ENCODE results near the gene OSBPL5. TPM values are rescaled to one million over a fixed set of nuclear protein-coding genes. Genes with fewer than 3 reads are reported as not detected.

Gene OSBPL5
- total RNA-seq, 1 donor from 2014 or later, result 21.8 TPM

DNA sequence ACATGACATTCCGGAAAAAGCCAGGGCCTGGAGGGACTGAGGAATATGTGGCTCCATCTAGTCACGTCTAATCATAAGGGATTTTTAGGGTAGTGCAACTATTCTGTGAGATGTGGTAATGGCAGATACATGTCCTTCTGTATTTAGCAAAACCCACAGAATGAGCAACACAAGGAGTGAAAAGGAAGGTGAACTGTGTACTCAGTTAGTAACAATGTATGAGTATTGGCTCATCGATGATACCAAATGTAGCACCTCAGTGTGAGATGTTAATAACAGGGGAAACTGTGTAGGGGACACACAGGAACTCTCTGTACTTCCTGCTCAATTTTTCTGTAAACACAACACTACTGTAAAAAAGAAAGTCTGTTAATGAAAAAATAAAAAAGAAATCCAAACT, 65.9 kb downstream of the OSBPL5 start:
- no peak for DNase-seq

DNA sequence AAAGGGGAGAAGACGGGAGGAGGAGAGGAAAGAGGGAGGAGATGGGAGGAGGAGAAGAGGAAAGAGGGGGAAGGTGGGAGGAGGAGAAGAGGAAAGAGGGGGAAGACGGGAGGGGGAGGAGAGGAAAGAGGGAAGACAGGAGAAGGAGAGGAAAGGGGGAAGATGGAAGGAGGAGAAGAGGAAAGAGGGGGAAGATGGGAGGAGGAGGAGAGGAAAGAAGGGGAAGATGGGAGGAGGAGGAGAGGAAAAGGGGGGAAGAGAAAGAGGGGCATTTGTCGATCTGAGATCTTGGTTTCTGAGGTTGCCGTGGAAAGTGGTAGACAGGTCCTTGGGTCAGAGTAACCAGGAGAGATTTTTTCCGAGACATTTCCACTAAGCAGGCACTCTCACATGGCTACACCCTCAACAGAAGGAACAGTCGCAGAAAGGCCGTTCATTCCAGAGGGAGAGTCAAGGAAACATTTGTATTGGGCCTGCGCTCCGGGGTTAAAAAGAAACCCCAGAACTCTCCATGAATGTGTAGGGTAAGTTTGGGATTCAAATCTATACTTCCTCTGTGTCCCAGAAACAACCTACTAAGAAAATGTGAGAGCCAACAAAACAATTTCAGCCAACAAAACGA, 68.1 kb downstream of the OSBPL5 start:
- DNase-seq, result no peak

DNA sequence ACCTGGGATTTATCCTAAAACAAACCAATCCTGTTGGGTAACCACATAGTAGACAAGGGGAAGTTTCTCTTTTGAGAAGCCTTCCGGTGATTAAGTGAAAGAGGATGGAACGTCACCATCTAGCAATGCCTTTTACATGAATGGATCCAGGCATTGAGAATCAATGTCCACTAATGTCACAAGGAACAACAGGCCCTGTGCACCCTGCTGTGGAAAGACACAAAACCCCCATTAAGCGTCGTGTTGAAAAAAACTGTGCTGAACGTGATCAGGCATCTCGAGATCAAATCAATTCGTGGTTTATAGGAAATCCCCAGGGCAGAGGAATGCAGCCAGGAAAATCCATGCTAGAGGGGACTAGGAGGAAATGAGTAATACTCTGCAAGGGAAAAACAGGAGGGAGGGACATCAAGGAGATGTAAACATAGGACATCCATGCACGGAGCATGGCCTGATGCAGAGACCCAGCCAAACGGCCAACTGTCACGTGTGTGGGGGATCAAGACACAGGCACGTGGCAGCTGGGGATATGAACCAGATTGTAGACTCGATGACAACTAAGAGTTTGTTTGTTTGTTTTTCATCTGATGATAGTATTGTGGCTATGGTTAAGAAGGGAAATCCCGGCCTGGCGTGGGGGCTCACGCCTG, 69.3 kb downstream of the OSBPL5 start:
- DNase-seq, result peak; percentile 72

DNA sequence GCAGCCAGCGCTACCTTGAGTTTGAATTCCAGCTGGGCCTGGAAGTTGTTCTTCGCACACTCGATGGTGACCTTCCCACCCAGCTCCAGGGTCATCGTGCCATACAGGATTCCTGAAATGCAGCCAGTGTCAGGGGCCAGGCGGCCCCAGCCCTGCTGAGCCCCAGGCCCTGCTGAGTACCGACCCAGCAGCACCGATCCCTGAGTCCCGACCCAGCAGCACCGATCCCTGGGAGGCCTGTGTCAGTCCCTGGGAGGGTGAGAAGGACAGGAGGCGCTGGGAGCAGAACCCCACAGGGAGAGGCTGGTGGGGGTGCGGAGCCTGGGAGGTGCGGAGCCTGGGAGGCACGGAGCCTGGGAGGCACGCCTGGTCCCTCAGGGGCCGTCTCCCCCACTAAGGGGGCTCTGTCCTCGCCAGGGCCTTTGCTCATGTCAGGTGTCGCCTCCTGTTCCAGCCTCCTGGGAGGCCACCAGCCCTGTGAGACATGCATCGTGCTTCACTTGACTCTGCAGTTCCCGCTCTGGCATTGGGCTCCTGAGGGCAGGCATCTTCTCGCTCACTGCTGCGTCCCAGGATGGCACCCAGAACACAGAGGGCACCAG, 70.8 kb downstream of the OSBPL5 start:
- DNase-seq, result no peak

DNA sequence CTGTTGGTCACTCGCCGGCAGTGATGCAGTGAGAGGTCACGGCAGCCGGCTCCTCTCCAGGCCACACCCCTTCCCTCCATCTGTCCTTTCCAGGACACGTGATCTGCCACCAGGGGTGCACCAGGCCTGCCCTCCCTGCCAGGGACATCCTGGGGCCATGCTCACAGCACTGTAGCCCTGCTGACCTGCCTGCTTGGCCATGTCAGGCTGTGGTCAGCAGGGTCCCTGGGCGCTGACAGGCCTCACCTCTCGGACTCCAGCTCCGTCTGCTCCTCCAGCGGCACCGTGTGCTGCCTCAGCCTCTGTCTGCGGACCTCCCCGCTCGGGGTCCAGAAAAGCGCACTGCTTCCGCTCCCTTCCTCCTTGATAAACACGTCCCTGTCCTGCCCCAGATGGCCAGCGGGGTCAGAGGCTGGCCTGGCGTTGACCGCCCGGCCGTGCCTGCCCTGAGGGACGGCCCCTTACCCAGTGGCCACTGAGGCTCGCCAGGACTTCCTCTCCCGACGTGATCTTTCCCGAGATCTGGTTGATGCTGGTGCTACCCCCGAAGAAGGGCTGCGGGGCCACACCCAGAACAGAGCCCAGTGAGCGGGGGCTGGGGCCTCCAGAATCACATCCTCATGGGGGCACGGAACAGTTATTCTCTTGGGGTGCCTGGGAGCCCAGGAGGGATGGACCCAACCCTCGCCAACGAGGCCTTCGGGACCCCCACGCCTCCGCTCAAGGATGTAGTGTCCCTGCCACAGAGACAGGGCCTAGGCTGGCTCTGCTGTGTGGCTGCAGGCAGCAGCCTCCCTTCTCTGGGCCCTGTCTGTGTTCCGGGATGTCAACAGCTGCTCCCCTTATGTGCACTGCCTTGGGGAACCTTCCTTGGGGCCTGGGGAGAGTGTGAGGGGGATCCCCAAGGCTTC, 71.6 kb downstream of the OSBPL5 start:
- DNase-seq, result peak; percentile 20

DNA sequence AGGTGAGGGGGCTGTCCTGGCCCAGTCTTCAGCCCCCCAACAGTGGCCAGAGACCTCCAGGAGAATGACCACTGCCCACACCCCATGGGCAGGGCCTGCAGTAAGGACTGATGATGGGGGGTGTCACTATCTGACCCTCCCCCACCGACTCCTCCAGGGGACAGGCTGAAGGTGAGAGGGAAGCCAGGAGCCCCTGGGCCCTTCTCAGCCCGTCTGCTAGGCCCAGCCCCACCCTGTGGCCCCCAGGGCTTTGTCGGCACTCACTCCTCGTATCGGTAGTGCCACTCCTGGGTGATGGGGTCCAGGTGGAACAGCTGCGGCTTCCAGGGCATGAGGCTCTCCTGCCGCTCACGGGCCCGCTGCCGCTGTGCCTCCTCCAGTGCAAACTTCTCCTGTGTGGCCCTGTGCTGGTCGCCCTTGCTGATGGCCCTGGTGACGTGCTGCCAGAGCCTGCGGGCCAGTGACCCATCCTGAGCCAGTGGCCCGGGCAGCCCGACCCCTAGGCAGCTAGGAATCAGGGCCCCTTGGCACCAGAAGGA, 72.4 kb downstream of the OSBPL5 start:
- DNase-seq, result no peak

DNA sequence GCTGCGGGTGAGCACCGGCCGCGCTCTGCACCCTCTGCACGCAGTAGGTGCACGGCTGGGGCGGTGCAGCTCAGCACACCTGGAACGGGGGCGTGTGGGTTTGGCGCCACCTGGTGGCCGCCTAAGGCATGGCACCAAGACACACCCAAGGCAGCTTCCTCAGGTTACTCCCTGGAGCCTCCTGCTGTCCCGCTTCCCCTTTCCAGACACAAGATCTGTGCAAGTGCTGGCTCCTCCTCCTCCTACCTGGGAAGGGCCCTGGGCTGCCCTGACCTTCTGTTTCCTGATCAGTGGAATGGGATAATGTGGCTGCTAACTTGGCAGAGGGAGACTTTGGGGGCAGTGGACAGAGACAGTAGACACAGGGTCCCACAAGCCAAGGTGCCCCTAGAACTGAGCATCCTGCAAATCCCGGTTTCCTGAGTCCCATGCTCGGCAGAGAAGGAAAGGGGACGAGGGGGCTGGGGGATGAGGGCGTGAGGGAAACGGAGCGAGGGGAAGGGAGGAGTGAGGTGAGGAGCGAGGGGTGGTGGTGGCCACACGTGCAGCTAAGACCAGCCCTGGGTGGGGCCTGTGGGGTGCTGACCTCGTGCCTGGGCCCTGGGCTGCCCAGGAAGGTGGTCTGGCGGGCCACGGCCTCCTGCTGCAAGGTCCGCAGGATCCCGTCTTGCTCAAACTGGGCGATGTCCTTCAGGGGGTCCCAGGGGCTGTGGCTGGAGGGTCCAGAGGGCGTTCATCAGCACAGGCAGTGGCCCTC, 73.1 kb downstream of the OSBPL5 start:
- DNase-seq, result peak; percentile 74

DNA sequence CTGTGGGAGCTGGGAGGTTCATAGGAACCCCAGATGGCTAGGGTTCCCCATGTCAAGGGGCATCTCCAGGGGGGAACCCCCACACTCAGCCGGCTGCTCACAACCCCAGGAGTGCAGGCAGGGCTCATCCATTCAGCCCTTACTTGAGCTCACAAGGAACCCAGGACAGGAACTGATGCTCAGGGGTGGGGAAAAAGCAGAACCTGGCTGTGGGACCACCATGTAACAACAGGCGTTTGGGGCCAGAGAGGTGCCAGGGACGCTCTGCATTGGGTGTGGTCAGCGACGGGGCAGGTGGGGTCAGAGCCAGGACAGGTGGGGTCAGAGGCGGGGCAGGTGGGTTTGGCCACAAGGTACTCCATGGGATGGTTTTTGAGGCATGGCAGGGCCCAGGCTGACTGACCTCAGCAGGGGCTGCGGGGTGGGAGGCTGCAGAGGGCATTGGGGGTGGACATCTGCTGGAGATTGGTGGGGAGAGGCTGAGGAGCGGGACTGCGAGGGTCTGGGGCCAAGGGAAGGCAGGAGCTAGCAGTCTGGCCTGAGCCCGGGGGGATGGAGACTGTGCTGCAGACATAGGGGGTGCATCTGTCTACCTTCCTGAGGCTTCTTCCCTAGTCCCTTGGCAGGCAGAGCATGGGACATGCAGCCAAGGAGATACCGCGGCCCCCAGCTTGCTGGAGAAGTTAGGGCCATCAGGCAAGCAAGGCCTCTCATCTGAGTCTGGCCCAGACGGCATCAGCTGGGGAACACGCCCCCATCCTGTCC, 73.8 kb downstream of the OSBPL5 start:
- DNase-seq, result no peak

DNA sequence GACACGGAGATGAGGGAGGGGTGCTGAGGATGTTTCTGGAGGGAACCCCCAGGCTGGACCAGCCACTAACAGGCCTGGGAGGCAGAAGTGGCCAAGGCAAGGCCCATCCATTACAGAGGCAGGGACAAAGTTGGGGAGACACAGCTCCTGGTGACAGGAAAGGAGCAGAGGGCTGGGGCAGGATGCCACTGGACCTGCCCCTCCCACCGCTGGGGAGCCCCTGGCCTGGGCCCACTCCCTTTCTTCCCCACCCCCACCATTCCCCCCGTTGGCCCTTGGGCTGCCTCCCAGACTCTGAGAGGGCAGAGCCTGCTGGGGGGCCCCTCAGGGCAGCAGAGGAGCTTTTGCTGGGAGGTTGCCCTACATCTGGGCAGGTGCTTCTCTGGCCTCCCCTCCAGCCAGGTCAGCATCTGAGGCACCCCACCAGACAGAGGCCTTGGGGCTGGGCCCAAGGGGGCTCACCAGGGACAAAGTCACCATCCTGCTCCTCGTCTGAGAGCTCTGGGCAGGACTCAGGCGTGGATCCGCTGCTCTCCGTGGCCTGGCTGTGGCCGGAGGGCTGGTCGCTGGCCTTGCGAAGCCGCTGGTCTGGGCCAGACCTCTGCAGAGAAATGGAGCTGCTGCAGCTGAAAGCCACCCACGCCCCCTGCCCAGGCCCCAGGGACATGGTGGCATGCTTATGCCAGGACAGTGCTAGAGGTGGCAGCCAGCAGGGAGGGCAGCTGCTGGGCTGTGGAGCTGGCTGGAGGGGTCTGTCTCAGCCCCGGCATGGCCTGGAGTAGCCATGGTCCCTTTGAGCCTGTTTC, 74.8 kb downstream of the OSBPL5 start:
- no peak for DNase-seq

DNA sequence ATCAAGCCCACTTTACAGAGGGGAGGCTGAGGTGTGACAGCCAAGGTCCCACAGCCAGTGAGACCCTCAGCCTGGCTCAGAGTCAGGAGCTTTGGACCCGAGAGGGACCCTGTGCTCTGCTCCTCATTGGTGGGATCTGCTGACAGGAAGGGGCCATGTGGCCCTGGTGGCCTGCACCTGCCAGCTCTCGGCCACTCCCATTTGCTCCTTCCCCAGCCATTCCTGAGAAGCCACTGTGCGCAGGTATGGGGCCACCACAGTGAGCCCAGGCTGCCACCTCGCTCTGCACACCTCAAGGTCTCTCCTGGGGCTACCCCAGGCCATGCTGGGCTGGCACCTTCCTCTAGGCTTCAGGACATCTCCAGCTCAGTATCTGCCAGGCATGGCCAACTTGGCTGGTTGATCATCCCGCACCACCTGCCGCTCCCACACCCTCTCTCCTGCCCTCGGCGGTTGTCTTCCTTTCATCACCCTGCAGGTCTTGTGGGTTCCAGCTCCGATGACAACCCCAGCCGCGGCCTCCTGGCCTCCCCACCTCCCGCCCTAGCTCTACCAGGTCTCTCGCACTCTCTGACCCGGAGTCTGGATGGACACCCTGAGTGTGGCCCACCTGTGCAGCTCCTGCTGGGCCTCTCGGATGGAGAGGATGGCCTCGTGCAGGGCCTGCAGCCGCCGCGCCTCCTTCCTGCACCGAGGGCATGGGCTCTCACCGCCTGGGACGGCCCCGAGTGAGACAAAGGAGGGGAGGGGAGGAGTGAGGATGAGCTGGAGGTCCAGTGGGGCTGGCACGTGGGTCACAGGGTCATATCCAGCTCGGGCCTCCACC, 75.7 kb downstream of the OSBPL5 start:
- DNase-seq, result no peak

DNA sequence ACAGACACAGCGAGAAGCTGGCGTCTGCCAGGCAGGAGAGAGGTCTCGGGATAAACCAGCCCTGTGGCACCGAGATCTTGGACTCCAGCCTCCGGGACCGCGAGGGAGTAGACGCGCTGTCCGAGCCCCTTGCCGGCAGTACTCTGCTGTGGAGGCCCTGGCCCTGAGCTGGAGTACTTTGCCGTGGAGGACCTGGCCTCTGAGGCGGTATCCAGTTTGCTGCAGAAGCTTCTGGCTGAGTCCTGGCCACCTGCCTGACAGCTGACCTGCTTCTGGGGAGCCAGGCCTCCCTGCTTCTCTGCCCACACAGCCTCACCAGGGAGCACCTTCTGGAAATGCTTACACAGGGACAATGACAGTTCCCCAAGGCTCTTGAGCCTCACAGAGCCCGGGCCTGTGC, 76.3 kb downstream of the OSBPL5 start:
- no peak for DNase-seq

DNA sequence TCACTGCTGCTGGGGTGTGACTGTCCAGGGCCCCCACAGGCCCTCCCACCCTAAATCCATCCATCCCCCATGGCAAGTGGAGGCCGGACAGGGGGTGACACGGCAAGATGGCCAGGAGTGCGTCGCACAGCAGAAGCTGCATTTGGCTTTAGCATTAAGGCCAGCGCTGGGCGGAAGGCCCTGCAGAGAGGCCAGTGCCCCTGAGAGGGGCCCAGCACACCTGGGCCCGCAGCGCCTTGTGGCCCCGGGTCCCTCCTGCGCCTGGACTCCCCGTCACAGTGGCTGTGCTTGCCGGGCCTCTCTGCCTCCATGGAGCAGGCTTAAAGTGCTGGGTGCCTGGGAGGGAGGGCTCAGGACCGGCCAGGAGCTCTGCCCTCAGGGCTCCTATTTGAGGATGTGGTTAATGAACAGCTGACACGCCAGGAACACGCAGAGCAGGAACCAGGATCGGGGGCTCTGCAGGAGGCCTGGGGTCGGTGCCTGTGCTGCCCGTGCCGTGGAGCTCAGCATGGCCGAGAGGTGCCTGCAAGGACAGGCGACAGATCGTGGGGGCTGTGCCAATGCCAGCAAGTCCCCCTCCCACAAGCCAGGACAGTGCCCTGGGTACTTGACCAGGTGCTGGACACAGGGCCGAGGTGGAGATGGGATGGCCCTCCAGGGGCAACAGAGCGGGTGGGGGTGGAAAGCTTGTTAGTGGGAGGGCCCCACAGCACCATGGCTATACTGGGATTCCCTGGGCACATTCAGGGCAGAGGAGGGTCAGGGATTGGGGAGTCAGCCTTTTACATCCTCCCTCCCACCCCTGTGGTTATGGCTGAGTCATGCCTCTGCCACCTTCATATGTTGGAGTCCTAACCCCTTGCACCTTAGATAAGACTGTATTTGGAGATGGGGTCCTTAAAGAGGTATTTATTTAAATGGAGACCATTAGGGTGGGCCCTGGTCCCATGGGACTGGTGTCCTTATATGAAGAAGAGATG, 77.0 kb downstream of the OSBPL5 start:
- DNase-seq, result no peak

DNA sequence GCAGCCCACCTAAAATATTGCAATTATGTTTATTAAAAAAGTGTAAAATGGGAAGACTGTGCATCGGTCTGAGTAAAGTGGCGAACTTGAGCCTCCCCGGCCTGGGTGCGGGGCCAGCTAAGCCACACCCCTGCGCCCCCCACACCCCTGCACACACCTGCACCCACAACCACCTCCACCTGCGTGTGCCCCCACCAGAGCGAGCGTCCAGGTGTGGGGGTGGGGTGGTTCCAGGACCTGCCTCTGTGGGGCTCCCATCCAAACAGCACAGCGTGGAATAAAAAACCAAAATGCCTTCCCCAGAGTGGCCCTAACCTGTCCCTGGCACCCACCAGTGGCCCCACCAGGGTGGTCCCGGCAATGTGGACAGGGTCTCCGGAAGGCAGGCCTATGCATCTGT, 77.7 kb downstream of the OSBPL5 start:
- DNase-seq, result no peak

DNA sequence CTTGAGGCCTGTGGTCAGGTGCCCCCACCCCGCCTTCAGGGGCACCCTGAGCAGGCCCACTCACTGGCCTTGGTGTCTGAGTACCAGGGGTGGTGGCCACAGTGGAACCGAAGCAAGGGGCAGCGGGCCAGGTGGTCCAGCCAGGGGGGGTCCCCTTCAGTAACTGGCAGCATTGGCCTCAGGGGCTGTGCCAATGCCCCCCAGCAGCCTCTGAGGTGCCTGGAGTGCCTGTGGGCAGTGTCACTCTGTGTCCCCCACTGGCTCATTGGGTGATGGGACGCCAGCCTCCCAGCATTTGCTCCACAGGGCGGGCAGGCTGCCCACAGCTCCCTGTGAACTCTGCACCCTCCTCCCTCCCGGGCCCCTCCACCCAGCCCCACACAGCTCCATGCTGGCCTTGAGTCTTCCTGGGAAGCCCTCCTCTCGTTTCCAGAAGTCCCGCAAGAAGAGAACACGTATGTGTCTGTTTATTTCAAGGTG, 78.4 kb downstream of the OSBPL5 start:
- no peak for DNase-seq

DNA sequence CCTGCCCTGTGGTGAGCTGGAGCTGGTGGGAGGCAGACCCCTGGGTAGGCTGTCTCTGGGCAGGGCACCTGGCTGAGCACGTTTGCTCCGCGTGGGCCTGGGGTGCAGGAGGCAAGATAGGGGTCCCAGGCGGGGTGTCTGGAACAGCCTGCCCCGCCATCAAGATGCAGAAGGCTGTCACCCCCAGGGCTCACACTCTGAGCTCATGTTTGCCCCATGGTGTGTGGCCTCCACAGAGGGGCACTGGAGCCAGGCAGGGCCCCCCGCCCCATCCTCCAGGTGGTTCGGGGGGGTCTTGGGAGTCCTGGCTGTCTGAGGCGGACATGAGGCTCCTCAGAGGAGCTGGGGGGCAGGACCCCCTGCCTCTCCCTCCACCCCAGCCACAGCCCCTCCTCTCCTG, 79.0 kb downstream of the OSBPL5 start:
- no peak for DNase-seq

DNA sequence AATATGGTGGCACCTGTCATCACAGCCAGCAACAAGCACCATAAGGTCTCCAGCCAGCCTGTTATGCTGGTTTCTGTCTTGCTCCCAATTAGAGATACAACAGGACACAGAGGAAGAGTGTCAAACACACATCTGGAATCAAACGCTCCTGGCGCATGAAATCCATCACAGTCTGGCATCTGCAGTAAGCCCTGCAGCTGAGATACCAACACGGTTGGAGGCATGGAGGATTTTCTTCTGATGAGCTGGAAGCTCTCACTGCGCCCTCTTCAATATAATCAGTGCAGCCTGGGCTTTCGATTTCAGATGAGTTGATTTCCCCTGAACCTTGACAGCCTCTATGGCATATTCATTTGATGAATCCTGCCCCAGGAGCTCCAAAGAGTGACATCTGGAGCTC, 80.1 kb downstream of the OSBPL5 start:
- DNase-seq, result no peak

DNA sequence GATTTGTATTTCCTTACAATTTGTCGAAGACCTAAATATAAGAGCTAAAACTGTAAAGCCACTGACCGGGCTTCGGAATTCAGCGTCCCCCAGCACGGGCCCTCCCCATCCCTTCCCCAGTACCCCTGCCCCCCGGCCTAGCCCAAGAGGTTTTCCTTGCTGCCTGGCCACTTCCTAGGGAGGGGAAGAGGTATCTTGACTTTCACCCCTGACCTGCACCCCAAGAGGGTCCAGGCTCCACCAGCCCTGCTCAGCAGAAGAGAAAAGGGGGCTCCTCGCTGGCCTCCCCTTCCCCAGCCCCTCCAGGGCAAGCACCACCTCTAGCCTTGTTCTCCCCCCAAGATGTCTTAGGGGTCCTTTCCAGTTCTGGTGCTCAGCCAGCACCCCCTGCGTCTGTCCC, 81.8 kb downstream of the OSBPL5 start:
- DNase-seq, result no peak

DNA sequence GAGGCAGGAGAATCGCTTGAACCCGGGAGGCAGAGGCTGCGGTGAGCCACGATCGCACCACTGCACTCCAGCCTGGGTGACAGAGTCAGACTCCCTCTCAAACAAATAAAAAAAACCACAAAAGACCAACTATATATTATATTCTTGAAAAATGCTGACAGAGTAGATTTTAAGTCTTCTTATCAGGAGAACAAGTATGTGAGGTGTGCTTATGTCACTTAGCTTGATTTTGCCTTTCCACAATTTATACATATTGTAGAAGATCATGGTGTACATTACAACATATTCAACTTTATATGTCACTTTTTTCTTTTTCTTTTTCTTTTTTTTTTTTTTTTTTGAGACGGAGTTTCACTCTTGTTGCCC, 83.7 kb downstream of the OSBPL5 start:
- DNase-seq, result no peak

Measured in tongue (tissue), 2 donors.